ENCODE data around the gene CCR7.

Gene CCR7

GRCh38 chr17:40564883-40565768, at the start of gene CCR7:
TSS of gene CCR7 (minus strand) at chr17:40565472. CDS start at chr17:40565409, 63 bp downstream.
- Histone ChIP-seq H3K4me1 (ENCODE audit: control insufficient read depth, insufficient read depth, low read length) (no peaks in the 10 kb centered on the region), H3K27ac (ENCODE audit: extremely low read depth, low read depth, low read length) (no peak within 1 kb of the TSS), H3K4me3 (ENCODE audit: low read depth, low read length) (no peak within 1 kb of the TSS), H3K9me3 (ENCODE audit: control insufficient read depth, insufficient read depth, low read depth, low read length) (no peaks in the 10 kb centered on the region), H3K36me3 (ENCODE audit: control insufficient read depth in 2 of 2, insufficient read depth in 1 of 2, low read length in 2 of 2) (no peaks in the 10 kb centered on the region)
- ChIA-PET POLR2A (no interaction called here), CTCF (interaction anchor here (8.1 kb wide), 1 partner anchor 30 kb away, joined by 140 read pairs; no protein-coding TSS in a partner anchor)
- TF ChIP-seq ZNF501 (tag by site-specific recombination; IDR thresholded peaks at IDR 0.05) (no peak), ZNF704 (tag by site-specific recombination; IDR thresholded peaks at IDR 0.05) (no peak), ZNF701 (tag by site-specific recombination; IDR thresholded peaks at IDR 0.05) (no peak), ZNF629 (tag by site-specific recombination; IDR thresholded peaks at IDR 0.05) (no peak)

GRCh38 chr17:40614431-40615067, 49.3 kb upstream of the CCR7 start:
- TF ChIP-seq GLI4 (tag by site-specific recombination; IDR thresholded peaks at IDR 0.05): no peak
- no peak for TF ChIP-seq ZFHX2 (tag by site-specific recombination; conservative IDR thresholded peaks at IDR 0.05)
- no peak for TF ChIP-seq ZNF24 (tag by site-specific recombination; IDR thresholded peaks at IDR 0.05)
- Histone ChIP-seq H3K4me1 (ENCODE audit: control insufficient read depth, insufficient read depth, low read length) (no peaks in the 10 kb centered on the region), H3K9me3 (ENCODE audit: control insufficient read depth, insufficient read depth, low read depth, low read length) (no peaks in the 10 kb centered on the region), H3K27ac (ENCODE audit: extremely low read depth, low read depth, low read length) (no peak overlapping the region), H3K36me3 (ENCODE audit: control insufficient read depth in 2 of 2, insufficient read depth in 1 of 2, low read length in 2 of 2) (no peaks in the 10 kb centered on the region), H3K4me3 (ENCODE audit: low read depth, low read length) (no peak overlapping the region)
- ChIA-PET CTCF (interaction anchor here (0.6 to 3.2 kb wide), 30 partner anchors 10 to 1048 kb away, joined by 3 to 26 read pairs (median 4); partner anchors contain the start of gene KRT27), POLR2A (interaction anchor here (1.4 kb wide), 1 partner anchor 10 kb away, joined by 4 read pairs; no protein-coding TSS in a partner anchor)

GRCh38 chr17:40613467-40614154, 48.3 kb upstream of the CCR7 start:
- ChIA-PET POLR2A (no interaction called here), CTCF (interaction anchor here (0.6 to 3.2 kb wide), 6 partner anchors 10 to 716 kb away, joined by 3 to 17 read pairs (median 4); no protein-coding TSS in a partner anchor)
- TF ChIP-seq SP2 (tag by site-specific recombination; IDR thresholded peaks at IDR 0.05): no peak
- TF ChIP-seq ZNF707 (tag by site-specific recombination; IDR thresholded peaks at IDR 0.05): no peak
- TF ChIP-seq ZNF280D (tag by site-specific recombination; IDR thresholded peaks at IDR 0.05): no peak
- TF ChIP-seq ZBTB7A (tag by site-specific recombination; IDR thresholded peaks at IDR 0.05; ENCODE audit: low read depth): no peak
- no peak for TF ChIP-seq ZNF23 (tag by site-specific recombination; IDR thresholded peaks at IDR 0.05; ENCODE audit: borderline replicate concordance)
- TF ChIP-seq SP3 (tag by site-specific recombination; IDR thresholded peaks at IDR 0.05): no peak
- TF ChIP-seq MEIS1 (CRISPR knock-in tag; IDR thresholded peaks at IDR 0.05; ENCODE audit: borderline replicate concordance): no peak
- TF ChIP-seq ZNF140 (tag by site-specific recombination; IDR thresholded peaks at IDR 0.05): no peak
- Histone ChIP-seq H3K27ac (ENCODE audit: extremely low read depth, low read depth, low read length) (no peak overlapping the region), H3K4me1 (ENCODE audit: control insufficient read depth, insufficient read depth, low read length) (no peaks in the 10 kb centered on the region), H3K9me3 (ENCODE audit: control insufficient read depth, insufficient read depth, low read depth, low read length) (no peaks in the 10 kb centered on the region), H3K36me3 (ENCODE audit: control insufficient read depth in 2 of 2, insufficient read depth in 1 of 2, low read length in 2 of 2) (no peaks in the 10 kb centered on the region), H3K4me3 (ENCODE audit: low read depth, low read length) (no peak overlapping the region)

All from HEK293 (cell line).